ENCODE data around the gene SLC23A2. TPM values are rescaled to one million over a fixed set of nuclear protein-coding genes. Genes with fewer than 3 reads are reported as not detected.

The SLC23A2 gene
- total RNA-seq, 1 donor from 2014 or later, result 27.1 TPM

GRCh38 chr20:4951299-4951698 is 50.0 kb downstream of the SLC23A2 start:
- Mint-ChIP-seq H3K4me3 (no peak overlapping the region), H3K4me1 (peaks cover 40% of the 10 kb centered on the region), H3K36me3 (ENCODE audit: low read depth) (peaks cover 13% of the 10 kb centered on the region), H3K27ac (ENCODE audit: unreplicated experiment) (no peak overlapping the region), H3K9me3 (no peaks in the 10 kb centered on the region), H3K27me3 (ENCODE audit: low read depth) (no peaks in the 10 kb centered on the region)
- DNase-seq (ENCODE audit: low read depth, low spot score), result no peak
- no peak for TF ChIP-seq CTCF (conservative IDR thresholded peaks at IDR 0.05)

- Mint-ChIP-seq H3K4me1 (peaks cover 36% of the 10 kb centered on the region), H3K4me3 (no peak overlapping the region), H3K36me3 (ENCODE audit: low read depth) (peaks cover 13% of the 10 kb centered on the region), H3K9me3 (no peaks in the 10 kb centered on the region), H3K27me3 (ENCODE audit: low read depth) (no peaks in the 10 kb centered on the region), H3K27ac (ENCODE audit: unreplicated experiment) (no peak overlapping the region)
- DNase-seq (ENCODE audit: low read depth, low spot score), result no peak
- no peak for TF ChIP-seq CTCF (conservative IDR thresholded peaks at IDR 0.05)
Observed at GRCh38 chr20:4950841-4951240, 50.5 kb downstream of the SLC23A2 start.

- DNase-seq (ENCODE audit: low read depth, low spot score), result no peak
- Mint-ChIP-seq H3K27ac (ENCODE audit: unreplicated experiment) (no peak overlapping the region), H3K36me3 (ENCODE audit: low read depth) (peaks cover 13% of the 10 kb centered on the region), H3K27me3 (ENCODE audit: low read depth) (no peaks in the 10 kb centered on the region), H3K4me3 (no peak overlapping the region), H3K9me3 (no peaks in the 10 kb centered on the region), H3K4me1 (peaks cover 36% of the 10 kb centered on the region)
- TF ChIP-seq CTCF (conservative IDR thresholded peaks at IDR 0.05), result no peak
Observed at GRCh38 chr20:4950437-4950836, 50.9 kb downstream of the SLC23A2 start.

- Mint-ChIP-seq H3K27me3 (ENCODE audit: low read depth) (no peaks in the 10 kb centered on the region), H3K9me3 (no peaks in the 10 kb centered on the region), H3K4me3 (no peak overlapping the region), H3K27ac (ENCODE audit: unreplicated experiment) (no peak overlapping the region), H3K4me1 (peaks cover 36% of the 10 kb centered on the region), H3K36me3 (ENCODE audit: low read depth) (peaks cover 13% of the 10 kb centered on the region)
- TF ChIP-seq CTCF (conservative IDR thresholded peaks at IDR 0.05), result peak; percentile 65
- DNase-seq (ENCODE audit: low read depth, low spot score), result no peak
Observed at GRCh38 chr20:4949833-4950178, 51.5 kb downstream of the SLC23A2 start.

- H3K36me3 Mint-ChIP-seq (ENCODE audit: low read depth), result peaks cover 13% of the 10 kb centered on the region
- TF ChIP-seq CTCF (conservative IDR thresholded peaks at IDR 0.05), result no peak
- no peak overlapping the region for H3K27ac Mint-ChIP-seq (ENCODE audit: unreplicated experiment)
- no peaks in the 10 kb centered on the region for H3K27me3 Mint-ChIP-seq (ENCODE audit: low read depth)
- no peaks in the 10 kb centered on the region for H3K9me3 Mint-ChIP-seq
- no peak for DNase-seq (ENCODE audit: low read depth, low spot score)
- peaks cover 36% of the 10 kb centered on the region for H3K4me1 Mint-ChIP-seq
- no peak overlapping the region for H3K4me3 Mint-ChIP-seq
Observed at GRCh38 chr20:4947817-4948559, 53.3 kb downstream of the SLC23A2 start.

Measured in neural crest cell (in vitro differentiated cells).